Neural cell (in vitro differentiated cells): ENCODE measurements around the gene ITGA8.

Source experiments
- CTCF ChIP-seq: fragments of 450-650 bp; IDR thresholded peaks from 2 replicates; pipeline ENCODE4 v1.5.1; 2014; ENCODE audit warnings: antibody characterized with exemption, mild to moderate bottlenecking, moderate library complexity; ENCODE audit not compliant: poor library complexity, severe bottlenecking
- EZH2 ChIP-seq: fragments of 200-600, 300-800 bp; shearing (Covaris generic), sonication (generic); IDR thresholded peaks from 2 replicates; pipeline ENCODE4 v1.6.1; 2014; ENCODE audit warnings: antibody characterized with exemption, low read length, borderline replicate concordance, mild to moderate bottlenecking; ENCODE audit not compliant: insufficient read depth, poor library complexity, severe bottlenecking
- MXI1 ChIP-seq: fragments of 450-650 bp; conservative IDR thresholded peaks from 2 replicates; pipeline ENCODE4 v1.6.1; 2014; ENCODE audit warnings: antibody characterized with exemption, mild to moderate bottlenecking; ENCODE audit not compliant: poor library complexity, severe bottlenecking
- POLR2AphosphoS5 ChIP-seq: IDR thresholded peaks from 2 replicates; pipeline ENCODE4 v1.6.1; 2012
- RAD21 ChIP-seq: fragments of 450-650 bp; conservative IDR thresholded peaks from 2 replicates; pipeline ENCODE4 v1.6.1; 2014; ENCODE audit warnings: antibody characterized with exemption, mild to moderate bottlenecking, moderate library complexity
- SMC3 ChIP-seq: fragments of 450-650 bp; conservative IDR thresholded peaks from 2 replicates; pipeline ENCODE4 v1.6.1; 2014; ENCODE audit warnings: antibody characterized with exemption, mild to moderate bottlenecking, moderate library complexity; ENCODE audit not compliant: poor library complexity
- TAF1 ChIP-seq: IDR thresholded peaks from 2 replicates; pipeline ENCODE4 v1.6.1; 2012; ENCODE audit warnings: low read depth

DNA sequence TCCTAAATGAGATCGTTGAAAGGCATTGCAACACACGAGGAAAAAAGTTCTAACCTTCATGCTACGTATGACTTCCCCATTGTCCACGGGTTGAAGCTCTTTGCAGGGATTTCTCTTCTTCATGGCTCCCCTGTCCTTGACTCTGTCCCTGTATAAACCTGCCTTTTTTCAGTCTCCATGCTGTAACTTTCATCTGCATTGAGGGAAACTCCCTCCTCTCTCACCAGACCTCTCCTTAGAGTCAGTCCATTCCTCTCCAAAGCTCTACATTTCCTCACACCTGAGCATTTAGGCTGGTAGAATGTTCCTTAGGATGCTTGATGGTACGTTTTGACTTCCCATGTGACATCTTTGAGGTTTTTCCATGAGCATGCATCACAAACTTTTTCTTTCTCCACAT lies 214.4 kb downstream of the ITGA8 start:
- TF ChIP-seq MXI1, result no peak
- no peak for TF ChIP-seq POLR2AphosphoS5
- no peak for TF ChIP-seq RAD21
- TF ChIP-seq CTCF, result no peak
- TF ChIP-seq TAF1, result no peak
- TF ChIP-seq SMC3, result no peak
- no peak for TF ChIP-seq EZH2
